ENCODE results near the gene ADAMTS18. TPM values are rescaled to one million over a fixed set of nuclear protein-coding genes. Genes with fewer than 3 reads are reported as not detected.

The ADAMTS18 gene
- total and polyA plus RNA-seq, 4 donors, result under 0.01 to 0.17 TPM; not detected in 2

GRCh38 chr16:77410449-77410848 is 24.4 kb downstream of the ADAMTS18 start:
- Histone ChIP-seq H3K4me1 (ENCODE audit: control insufficient read depth in 4 of 4, insufficient read depth in 4 of 4, low read length in 3 of 4) (no peaks in the 10 kb centered on the region), H3K9me3 (ENCODE audit: control insufficient read depth in 4 of 4, low read length in 3 of 4) (peaks cover 0 to 4% (median under 1%) of the 10 kb centered on the region in 4 donors), H3K4me3 (ENCODE audit: low read depth in 1 of 3, low read length in 3 of 3) (no peak overlapping the region), H3K27me3 (ENCODE audit: control insufficient read depth in 4 of 4, insufficient read depth in 4 of 4, low read length in 3 of 4) (no peaks in the 10 kb centered on the region), H3K27ac (ENCODE audit: low read depth in 1 of 2, low read length in 2 of 2) (no peak overlapping the region), H3K9ac (ENCODE audit: low read depth in 1 of 2, low read length in 2 of 2) (no peak overlapping the region), H3K36me3 (ENCODE audit: control insufficient read depth in 4 of 4, insufficient read depth in 3 of 4, low read depth in 1 of 4, low read length in 3 of 4) (no peaks in the 10 kb centered on the region)
- TF ChIP-seq CTCF (IDR thresholded peaks at IDR 0.05; ENCODE audit: low read depth, low read length, missing input control), result no peak
- no peak for TF ChIP-seq HNF4G (IDR thresholded peaks at IDR 0.05)
- TF ChIP-seq YY1 (IDR thresholded peaks at IDR 0.05), result no peak
- no peak for TF ChIP-seq GABPA (IDR thresholded peaks at IDR 0.05 in 1 of 2, conservative IDR thresholded peaks at IDR 0.05 in 1 of 2)
- 73% methylated on average over 4 of the region's 4 CpGs for WGBS
- DNase-seq (ENCODE audit: low spot score), result no peak

- no peak overlapping the region for H3K27ac ChIP-seq (ENCODE audit: low read depth in 1 of 2, low read length in 2 of 2)
- no peaks in the 10 kb centered on the region for H3K4me1 ChIP-seq (ENCODE audit: control insufficient read depth in 4 of 4, insufficient read depth in 4 of 4, low read length in 3 of 4)
- DNase-seq (ENCODE audit: low spot score), result no peak
- H3K4me3 ChIP-seq (ENCODE audit: low read depth in 1 of 3, low read length in 3 of 3), result no peak overlapping the region
- H3K9ac ChIP-seq (ENCODE audit: low read depth in 1 of 2, low read length in 2 of 2), result no peak overlapping the region
- peaks cover 0 to 4% (median under 1%) of the 10 kb centered on the region in 4 donors for H3K9me3 ChIP-seq (ENCODE audit: control insufficient read depth in 4 of 4, low read length in 3 of 4)
- whole genome bisulfite sequencing, result 60% methylated on average over 5 of the region's 5 CpGs
- H3K36me3 ChIP-seq (ENCODE audit: control insufficient read depth in 4 of 4, insufficient read depth in 3 of 4, low read depth in 1 of 4, low read length in 3 of 4), result no peaks in the 10 kb centered on the region
- no peaks in the 10 kb centered on the region for H3K27me3 ChIP-seq (ENCODE audit: control insufficient read depth in 4 of 4, insufficient read depth in 4 of 4, low read length in 3 of 4)
- TF ChIP-seq RXRA (IDR thresholded peaks at IDR 0.05) (no peak), EGR1 (IDR thresholded peaks at IDR 0.05; ENCODE audit: low read depth in 2 of 2) (no peak), GABPA (IDR thresholded peaks at IDR 0.05 in 1 of 2, conservative IDR thresholded peaks at IDR 0.05 in 1 of 2) (no peak), MAX (IDR thresholded peaks at IDR 0.05) (no peak), SP1 (IDR thresholded peaks at IDR 0.05) (no peak), YY1 (IDR thresholded peaks at IDR 0.05) (no peak), JUND (IDR thresholded peaks at IDR 0.05) (no peak), NR2F2 (IDR thresholded peaks at IDR 0.05) (no peak), HNF4A (conservative IDR thresholded peaks at IDR 0.05) (no peak), FOXA2 (IDR thresholded peaks at IDR 0.05) (no peak)
Observed at GRCh38 chr16:77409311-77409710, 25.5 kb downstream of the ADAMTS18 start.

GRCh38 chr16:77408607-77409006 is 26.2 kb downstream of the ADAMTS18 start:
- Histone ChIP-seq H3K27ac (ENCODE audit: low read depth in 1 of 2, low read length in 2 of 2) (no peak overlapping the region), H3K36me3 (ENCODE audit: control insufficient read depth in 4 of 4, insufficient read depth in 3 of 4, low read depth in 1 of 4, low read length in 3 of 4) (no peaks in the 10 kb centered on the region), H3K9me3 (ENCODE audit: control insufficient read depth in 4 of 4, low read length in 3 of 4) (peaks cover 0 to 4% (median under 1%) of the 10 kb centered on the region in 4 donors), H3K4me1 (ENCODE audit: control insufficient read depth in 4 of 4, insufficient read depth in 4 of 4, low read length in 3 of 4) (no peaks in the 10 kb centered on the region), H3K9ac (ENCODE audit: low read depth in 1 of 2, low read length in 2 of 2) (no peak overlapping the region), H3K27me3 (ENCODE audit: control insufficient read depth in 4 of 4, insufficient read depth in 4 of 4, low read length in 3 of 4) (peaks cover 0 to under 1% (median 0%) of the 10 kb centered on the region in 4 donors), H3K4me3 (ENCODE audit: low read depth in 1 of 3, low read length in 3 of 3) (no peak overlapping the region)
- DNase-seq (ENCODE audit: low spot score), result no peak
- no peak for TF ChIP-seq JUND (IDR thresholded peaks at IDR 0.05)
- TF ChIP-seq MAX (IDR thresholded peaks at IDR 0.05), result no peak
- no peak for TF ChIP-seq TAF1 (conservative IDR thresholded peaks at IDR 0.05)
- no peak for TF ChIP-seq HNF4A (conservative IDR thresholded peaks at IDR 0.05)
- no peak for TF ChIP-seq RXRA (IDR thresholded peaks at IDR 0.05)
- no peak for TF ChIP-seq NR2F2 (IDR thresholded peaks at IDR 0.05)

Measured in liver (tissue), 9 donors.